Stimulated activated CD8-positive, alpha-beta memory T cell treated with anti-CD3 and anti-CD28 coated beads, Interleukin-12 subunit alpha, Interleukin-12 subunit beta, amount 100 ng/mL, for 1 hour (primary cell): ENCODE results near the gene OSCP1.

ENCODE experiments used
- DNase-seq: peaks from one replicate; pipeline ENCODE4 v3.0.0-alpha.2; 2020; ENCODE audit warnings: low read depth

The OSCP1 gene

DNA sequence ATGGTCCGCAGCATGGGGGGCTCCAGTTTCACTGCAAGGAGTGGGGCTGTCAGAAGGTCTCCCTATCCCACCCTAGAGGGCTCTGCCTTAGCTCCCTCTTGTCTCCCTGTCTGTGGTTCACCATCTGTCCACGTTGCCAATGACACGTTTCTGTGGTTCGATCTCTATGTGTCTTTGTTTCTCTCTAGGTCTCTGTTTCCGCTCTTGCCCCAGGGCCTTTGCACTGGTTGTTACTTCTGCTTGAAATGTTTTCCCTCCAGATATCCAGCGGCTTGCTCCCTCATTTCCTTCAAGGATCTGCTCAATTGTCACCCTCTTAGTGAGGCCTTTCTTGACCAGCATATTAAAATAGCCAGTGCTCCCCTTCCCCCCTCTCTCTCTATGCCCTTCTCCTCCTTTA is 22.4 kb upstream of the OSCP1 start:
- no peak for DNase-seq

- DNase-seq = no peak
Measured at GRCh38 chr1:36471830-36472641, 21.8 kb upstream of the OSCP1 start.

GRCh38 chr1:36469163-36469562 is 18.9 kb upstream of the OSCP1 start:
- DNase-seq = no peak

GRCh38 chr1:36467700-36468455 is 17.6 kb upstream of the OSCP1 start:
- no peak for DNase-seq

- DNase-seq = no peak
Measured at GRCh38 chr1:36467027-36467410, 16.8 kb upstream of the OSCP1 start.

GRCh38 chr1:36466370-36467026 is 16.2 kb upstream of the OSCP1 start:
- no peak for DNase-seq

- no peak for DNase-seq
Measured at GRCh38 chr1:36465731-36466369, 15.6 kb upstream of the OSCP1 start.

- DNase-seq = no peak
Measured at GRCh38 chr1:36464605-36465393, 14.5 kb upstream of the OSCP1 start.

DNA sequence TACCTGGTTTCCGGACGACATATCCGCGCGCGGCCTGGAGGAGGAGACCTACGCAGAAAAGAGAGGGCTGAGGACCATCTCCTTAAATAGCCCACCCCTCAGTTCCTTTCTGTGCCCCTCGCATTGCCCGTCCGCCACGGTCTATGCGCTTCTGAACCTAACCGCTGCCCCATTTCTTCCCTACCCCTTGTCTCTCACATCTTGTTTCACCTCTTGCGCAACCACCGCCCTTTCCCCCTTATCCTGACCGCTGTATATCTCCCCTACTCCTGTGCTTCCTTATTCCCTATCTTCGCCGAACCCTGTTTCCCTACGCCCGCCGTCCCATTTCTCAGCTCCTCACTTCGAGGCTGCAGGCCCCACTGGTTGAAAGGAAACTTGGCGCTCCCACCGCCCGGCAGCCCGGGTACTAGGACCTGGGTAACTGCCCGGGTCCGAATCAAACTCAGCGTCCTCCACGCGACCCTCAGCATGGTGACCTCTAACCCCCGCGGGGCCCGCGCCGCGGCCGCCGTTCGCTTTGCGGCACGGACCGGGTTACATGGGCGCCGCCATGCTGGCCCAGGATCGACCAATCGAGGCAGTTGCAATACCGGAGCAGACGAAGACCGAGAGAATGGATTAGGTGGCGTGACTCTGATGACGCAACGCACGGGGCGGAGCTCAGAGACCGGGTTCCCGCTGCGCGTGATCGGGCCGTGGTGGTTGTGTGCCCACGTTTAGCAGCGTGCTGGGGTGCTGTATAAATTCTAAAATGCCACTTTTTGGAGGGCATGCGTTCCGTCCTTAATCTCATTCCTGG is 13.8 kb upstream of the OSCP1 start, which contains the start of gene MRPS15:
Gene MRPS15, minus strand, starts transcription at position 582 of the 802 bp plus-strand sequence. Its CDS starts 109 bp downstream, at position 473.
- peak; percentile 90 for DNase-seq

GRCh38 chr1:36463463-36463802 is 13.2 kb upstream of the OSCP1 start:
- no peak for DNase-seq

GRCh38 chr1:36458910-36459309 is 8.7 kb upstream of the OSCP1 start:
- DNase-seq = no peak

GRCh38 chr1:36457691-36458090 is 7.4 kb upstream of the OSCP1 start:
- DNase-seq = no peak

GRCh38 chr1:36456391-36456928 is 6.2 kb upstream of the OSCP1 start:
- DNase-seq = no peak

DNA sequence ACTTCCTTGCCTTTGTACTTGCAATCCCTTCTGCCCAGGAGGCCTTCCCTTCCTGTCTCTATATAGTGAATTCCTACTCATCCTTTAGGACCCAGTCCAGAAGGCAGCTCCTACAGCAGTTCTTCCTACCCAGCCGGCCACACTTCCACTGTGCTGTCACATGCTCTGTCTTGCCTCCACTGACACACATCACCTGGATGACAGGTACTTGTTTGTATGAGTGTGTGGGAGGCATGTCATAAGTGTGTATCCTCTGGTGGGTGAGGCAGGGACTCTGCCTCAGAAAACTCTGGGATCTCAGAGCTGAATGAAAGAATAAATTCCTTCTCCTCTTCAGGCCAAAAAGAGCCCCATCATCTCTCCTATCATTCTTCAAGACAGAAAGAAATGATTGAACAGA is 5.1 kb upstream of the OSCP1 start:
- no peak for DNase-seq

GRCh38 chr1:36453600-36454388 is 3.5 kb upstream of the OSCP1 start:
- DNase-seq = no peak

- DNase-seq = no peak
Measured at GRCh38 chr1:36453051-36453450, 2.8 kb upstream of the OSCP1 start.

DNA sequence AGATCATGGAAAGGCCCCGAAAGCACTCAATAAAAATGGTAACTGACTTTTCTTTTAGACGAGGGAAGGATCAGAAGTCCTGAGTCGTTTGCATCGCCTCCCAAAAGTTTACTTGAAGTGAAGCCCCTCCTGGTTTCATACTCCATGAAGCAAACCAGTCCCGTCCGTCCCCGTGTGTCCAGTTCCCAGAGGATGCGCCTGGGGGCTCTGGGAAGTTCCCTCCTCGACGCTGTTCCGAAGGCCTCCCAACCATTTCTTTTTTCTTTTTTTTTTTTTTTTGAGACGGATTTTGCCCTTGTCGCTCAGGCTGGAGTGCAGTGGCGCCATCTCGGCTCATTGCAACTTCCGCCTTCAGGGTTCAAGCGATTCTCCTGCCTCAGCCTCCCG is 661 bp upstream of the OSCP1 start:
- DNase-seq = no peak

GRCh38 chr1:36448530-36449056 is 1.7 kb downstream of the OSCP1 start:
- no peak for DNase-seq

DNA sequence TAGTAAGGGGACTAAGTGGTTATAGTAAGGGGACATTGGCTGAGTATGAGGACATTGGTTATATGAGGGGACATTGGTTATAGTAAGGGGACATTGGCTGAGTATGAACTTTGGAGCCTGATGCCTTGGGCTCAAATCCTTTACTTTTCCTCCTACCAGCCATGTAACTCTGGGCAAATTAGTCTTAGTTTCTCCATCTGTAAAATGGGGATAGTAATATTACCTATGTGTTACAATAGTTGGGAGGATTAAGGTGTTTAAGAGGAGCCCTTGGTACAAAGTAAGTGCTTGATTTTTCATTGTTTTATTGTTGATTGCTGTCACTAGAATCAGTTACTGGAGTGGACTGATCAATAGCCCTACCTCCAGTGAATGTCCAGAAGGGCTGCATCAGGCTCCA is 2.8 kb downstream of the OSCP1 start:
- DNase-seq = no peak
